WI38 (cell line): ENCODE measurements around the gene TCF7.

Experiments
- H3K4me3 ChIP-seq: 2 replicates; pipeline ENCODE4 v1.5.1; 2011; ENCODE audit warnings: low read depth, mild to moderate bottlenecking, control low read depth, low read length
- TF ChIP-seq, protein P1 (sequence below): IDR thresholded peaks from 2 replicates; pipeline ENCODE4 v1.5.1; 2012; ENCODE audit warnings: low read depth, mild to moderate bottlenecking, control low read depth, low read length

TCF7 gene

GRCh38 chr5:134091626-134092121 lies 22.8 kb upstream of the TCF7 start:
- H3K4me3 ChIP-seq = no peak overlapping the region
- TF ChIP-seq, protein P1, sequence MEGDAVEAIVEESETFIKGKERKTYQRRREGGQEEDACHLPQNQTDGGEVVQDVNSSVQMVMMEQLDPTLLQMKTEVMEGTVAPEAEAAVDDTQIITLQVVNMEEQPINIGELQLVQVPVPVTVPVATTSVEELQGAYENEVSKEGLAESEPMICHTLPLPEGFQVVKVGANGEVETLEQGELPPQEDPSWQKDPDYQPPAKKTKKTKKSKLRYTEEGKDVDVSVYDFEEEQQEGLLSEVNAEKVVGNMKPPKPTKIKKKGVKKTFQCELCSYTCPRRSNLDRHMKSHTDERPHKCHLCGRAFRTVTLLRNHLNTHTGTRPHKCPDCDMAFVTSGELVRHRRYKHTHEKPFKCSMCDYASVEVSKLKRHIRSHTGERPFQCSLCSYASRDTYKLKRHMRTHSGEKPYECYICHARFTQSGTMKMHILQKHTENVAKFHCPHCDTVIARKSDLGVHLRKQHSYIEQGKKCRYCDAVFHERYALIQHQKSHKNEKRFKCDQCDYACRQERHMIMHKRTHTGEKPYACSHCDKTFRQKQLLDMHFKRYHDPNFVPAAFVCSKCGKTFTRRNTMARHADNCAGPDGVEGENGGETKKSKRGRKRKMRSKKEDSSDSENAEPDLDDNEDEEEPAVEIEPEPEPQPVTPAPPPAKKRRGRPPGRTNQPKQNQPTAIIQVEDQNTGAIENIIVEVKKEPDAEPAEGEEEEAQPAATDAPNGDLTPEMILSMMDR = no peak

DNA sequence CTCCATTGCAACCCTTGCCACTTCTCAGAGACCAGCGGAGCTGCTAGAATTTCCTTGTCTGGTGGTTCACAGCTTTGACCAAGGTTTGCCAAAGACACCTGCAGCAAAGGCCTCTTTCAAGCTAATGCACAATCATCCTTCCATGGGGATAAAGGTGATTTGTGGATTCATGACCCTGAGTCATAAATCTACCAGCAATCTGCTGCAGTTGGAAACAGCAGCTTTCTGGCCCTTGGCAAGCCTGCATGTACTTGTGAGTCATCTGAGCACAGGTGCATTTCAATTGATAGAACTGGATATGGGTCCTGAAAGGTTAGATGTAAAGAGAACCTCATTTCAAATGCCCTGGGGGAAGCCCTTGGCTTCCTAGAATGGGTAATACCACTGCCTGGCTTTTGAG lies 21.6 kb upstream of the TCF7 start:
- TF ChIP-seq, protein P1 = no peak
- H3K4me3 ChIP-seq = no peak overlapping the region

GRCh38 chr5:134093351-134093750 lies 21.1 kb upstream of the TCF7 start:
- TF ChIP-seq, protein P1 = no peak
- no peak overlapping the region for H3K4me3 ChIP-seq

DNA sequence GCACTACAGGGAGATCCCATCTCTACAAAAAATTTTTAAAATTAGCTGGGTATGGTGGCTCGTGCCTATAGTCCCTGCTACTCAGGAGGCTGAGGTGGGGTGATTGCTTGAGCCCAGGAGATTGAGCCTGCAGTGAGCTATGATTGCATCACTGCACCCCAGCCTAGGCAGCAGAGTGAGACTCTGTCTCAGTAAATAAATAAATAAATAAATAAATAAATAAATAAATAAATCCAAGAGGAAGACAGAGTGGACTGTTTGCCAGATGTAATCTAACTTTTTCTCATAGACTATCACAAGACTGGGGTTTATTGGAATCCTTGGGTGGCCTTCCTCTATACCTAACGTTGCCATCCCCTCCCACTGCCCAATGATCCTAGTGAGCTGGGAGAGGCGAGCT lies 19.2 kb upstream of the TCF7 start:
- H3K4me3 ChIP-seq = no peak overlapping the region
- TF ChIP-seq, protein P1 = no peak

DNA sequence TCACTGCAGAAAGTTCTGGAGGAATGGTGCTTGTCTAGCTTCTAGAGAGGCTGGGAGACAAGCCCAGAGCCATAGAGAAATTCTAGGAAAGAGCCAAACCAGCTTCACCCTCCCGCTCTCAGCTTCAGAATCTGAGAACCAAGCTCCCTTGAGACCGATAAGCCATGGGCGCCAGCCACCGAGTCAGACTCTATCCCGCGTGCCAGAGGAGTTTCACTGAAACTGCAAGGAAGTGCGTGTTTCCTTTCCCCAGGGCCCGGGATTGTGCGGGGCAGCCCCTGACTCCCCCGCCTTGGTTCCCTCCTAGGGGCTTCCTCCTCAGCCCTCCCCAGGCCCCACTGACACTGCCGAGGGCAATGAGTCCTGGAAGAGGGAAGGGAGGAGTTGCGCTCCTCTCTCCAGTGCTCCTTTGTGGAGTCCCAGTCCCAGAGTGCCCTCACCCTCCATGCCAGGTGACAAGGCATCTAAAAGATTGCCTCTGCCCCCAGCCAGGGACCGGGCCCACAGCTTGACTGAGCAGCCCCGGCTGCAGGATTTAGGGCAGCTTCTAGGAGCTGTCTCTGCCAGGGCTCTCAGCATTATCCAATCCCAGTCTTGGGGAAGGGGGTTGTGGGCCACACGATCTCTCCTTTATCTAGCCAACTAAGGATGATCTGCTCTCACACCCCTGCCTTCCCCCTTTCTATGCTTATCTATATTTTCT lies 18.4 kb upstream of the TCF7 start:
- no peak overlapping the region for H3K4me3 ChIP-seq
- TF ChIP-seq, protein P1 = no peak

DNA sequence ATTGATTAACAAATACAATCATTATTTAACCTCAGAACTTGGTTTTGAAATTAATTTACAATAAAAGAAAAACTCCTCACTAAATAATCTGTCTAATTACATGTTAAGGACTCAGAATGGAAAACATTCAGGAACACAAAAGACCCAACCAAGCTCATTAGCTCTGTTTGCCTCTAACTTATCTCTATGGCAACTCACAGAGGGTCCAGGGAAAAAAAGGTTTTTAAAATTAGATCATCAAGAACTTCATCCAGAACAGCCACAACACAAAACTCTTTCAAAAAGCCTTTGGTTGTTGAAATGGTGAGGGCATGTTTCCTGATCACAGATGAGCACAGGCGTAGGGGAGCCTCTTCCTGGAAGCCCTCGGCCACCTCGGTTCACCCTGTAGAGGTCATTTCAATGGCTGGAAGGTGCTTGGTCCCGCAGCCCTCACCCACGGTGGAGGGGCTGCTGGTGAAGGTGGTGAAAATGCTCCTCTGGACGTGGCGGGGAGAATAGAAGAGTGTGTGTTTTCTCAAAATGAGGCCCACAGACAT lies 17.2 kb upstream of the TCF7 start:
- no peak overlapping the region for H3K4me3 ChIP-seq
- TF ChIP-seq, protein P1 = no peak

GRCh38 chr5:134098690-134099089 lies 15.8 kb upstream of the TCF7 start:
- H3K4me3 ChIP-seq = no peak overlapping the region
- TF ChIP-seq, protein P1 = no peak
